ENCODE results near the gene PRR35.

The PRR35 gene

GRCh38 chr16:553601-554296, 6.4 kb upstream of the PRR35 start:
- no peak overlapping the region for H3K4me3 Mint-ChIP-seq
- DNase-seq (ENCODE audit: low spot score in 2 of 2) (no peak), ATAC-seq (no peak)
- H3K27ac Mint-ChIP-seq: no peak overlapping the region
- H3K9me3 Mint-ChIP-seq: no peaks in the 10 kb centered on the region
- H3K4me1 Mint-ChIP-seq: no peaks in the 10 kb centered on the region
- peaks cover 14% of the 10 kb centered on the region for H3K36me3 Mint-ChIP-seq

- no peak for DNase-seq (ENCODE audit: low spot score in 2 of 2)
- ATAC-seq: no peak
- H3K4me1 Mint-ChIP-seq: no peaks in the 10 kb centered on the region
- peaks cover 14% of the 10 kb centered on the region for H3K36me3 Mint-ChIP-seq
- no peak overlapping the region for H3K4me3 Mint-ChIP-seq
- H3K9me3 Mint-ChIP-seq: no peaks in the 10 kb centered on the region
- no peak overlapping the region for H3K27ac Mint-ChIP-seq
Measured at GRCh38 chr16:554297-554621, 5.9 kb upstream of the PRR35 start.

- Mint-ChIP-seq H3K36me3 (peaks cover 14% of the 10 kb centered on the region), H3K4me3 (no peak overlapping the region), H3K4me1 (no peaks in the 10 kb centered on the region), H3K9me3 (no peaks in the 10 kb centered on the region), H3K27ac (no peak overlapping the region)
- DNase-seq (ENCODE audit: low spot score in 2 of 2) (no peak), ATAC-seq (no peak)
Measured at GRCh38 chr16:554640-555365, 5.4 kb upstream of the PRR35 start.

- no peak for DNase-seq (ENCODE audit: low spot score in 2 of 2)
- Mint-ChIP-seq H3K36me3 (peaks cover 14% of the 10 kb centered on the region), H3K4me1 (no peaks in the 10 kb centered on the region), H3K9me3 (no peaks in the 10 kb centered on the region), H3K4me3 (no peak overlapping the region), H3K27ac (no peak overlapping the region)
- no peak for ATAC-seq
Measured at GRCh38 chr16:555528-556473, 4.4 kb upstream of the PRR35 start.

GRCh38 chr16:556474-557173, 3.6 kb upstream of the PRR35 start:
- Mint-ChIP-seq H3K9me3 (no peaks in the 10 kb centered on the region), H3K27ac (no peak overlapping the region), H3K36me3 (peaks cover 10% of the 10 kb centered on the region), H3K4me1 (no peaks in the 10 kb centered on the region), H3K4me3 (no peak overlapping the region)
- no peak for DNase-seq (ENCODE audit: low spot score in 2 of 2)
- ATAC-seq: no peak

GRCh38 chr16:557463-558297, 2.5 kb upstream of the PRR35 start:
- H3K4me1 Mint-ChIP-seq: no peaks in the 10 kb centered on the region
- no peak overlapping the region for H3K27ac Mint-ChIP-seq
- no peaks in the 10 kb centered on the region for H3K9me3 Mint-ChIP-seq
- DNase-seq (ENCODE audit: low spot score in 2 of 2): no peak
- H3K4me3 Mint-ChIP-seq: no peak overlapping the region
- H3K36me3 Mint-ChIP-seq: peaks cover 7% of the 10 kb centered on the region
- no peak for ATAC-seq

- Mint-ChIP-seq H3K9me3 (no peaks in the 10 kb centered on the region), H3K36me3 (peaks cover 2% of the 10 kb centered on the region), H3K4me3 (no peak overlapping the region), H3K27ac (no peak overlapping the region), H3K4me1 (no peaks in the 10 kb centered on the region)
- DNase-seq (ENCODE audit: low spot score in 2 of 2) (no peak), ATAC-seq (no peak)
Measured at GRCh38 chr16:558298-559020, 1.7 kb upstream of the PRR35 start.

GRCh38 chr16:559021-559380, 1.2 kb upstream of the PRR35 start:
- Mint-ChIP-seq H3K36me3 (no peaks in the 10 kb centered on the region), H3K9me3 (no peaks in the 10 kb centered on the region), H3K4me1 (no peaks in the 10 kb centered on the region), H3K4me3 (no peak overlapping the region), H3K27ac (no peak overlapping the region)
- ATAC-seq (no peak), DNase-seq (ENCODE audit: low spot score in 2 of 2) (no peak)

- no peak overlapping the region for H3K27ac Mint-ChIP-seq
- DNase-seq (ENCODE audit: low spot score in 2 of 2) (no peak), ATAC-seq (no peak)
- no peaks in the 10 kb centered on the region for H3K36me3 Mint-ChIP-seq
- H3K4me3 Mint-ChIP-seq: no peak overlapping the region
- H3K4me1 Mint-ChIP-seq: no peaks in the 10 kb centered on the region
- no peaks in the 10 kb centered on the region for H3K9me3 Mint-ChIP-seq
Measured at GRCh38 chr16:559411-560203, 587 bp upstream of the PRR35 start.

- Mint-ChIP-seq H3K4me1 (no peaks in the 10 kb centered on the region), H3K27ac (no peak overlapping the region), H3K36me3 (no peaks in the 10 kb centered on the region), H3K4me3 (no peak overlapping the region), H3K9me3 (no peaks in the 10 kb centered on the region)
- ATAC-seq: no peak
- no peak for DNase-seq (ENCODE audit: low spot score in 2 of 2)
Measured at GRCh38 chr16:560701-561412, 663 bp downstream of the PRR35 start.

- H3K27ac Mint-ChIP-seq: no peak overlapping the region
- DNase-seq (ENCODE audit: low spot score in 2 of 2): no peak
- H3K9me3 Mint-ChIP-seq: no peaks in the 10 kb centered on the region
- H3K36me3 Mint-ChIP-seq: no peaks in the 10 kb centered on the region
- H3K4me1 Mint-ChIP-seq: peaks cover 1% of the 10 kb centered on the region
- H3K4me3 Mint-ChIP-seq: no peak overlapping the region
- no peak for ATAC-seq
Measured at GRCh38 chr16:561413-561794, 1.2 kb downstream of the PRR35 start.

- no peak for DNase-seq (ENCODE audit: low spot score in 2 of 2)
- ATAC-seq: no peak
- Mint-ChIP-seq H3K27ac (no peak overlapping the region), H3K4me1 (peaks cover 10% of the 10 kb centered on the region), H3K4me3 (no peak overlapping the region), H3K9me3 (no peaks in the 10 kb centered on the region), H3K36me3 (no peaks in the 10 kb centered on the region)
Measured at GRCh38 chr16:561957-562938, 2.1 kb downstream of the PRR35 start.

All from stimulated activated effector memory CD8-positive, alpha-beta T cell treated with anti-CD3 and anti-CD28 coated beads, Interleukin-12 subunit alpha, Interleukin-12 subunit beta, amount 100 ng/mL, for 72 hours (primary cell).